RCC 7860 (cell line): ENCODE results near the gene IGFN1.
"Not testable (repeated sequence)": the region's sequence is repeated elsewhere in the genome, so short reads cannot be mapped to it uniquely, and the experiment has no call there.

Source experiments
- DNase-seq: peaks from one replicate; pipeline ENCODE4 v3.0.0-alpha.2; 2015; ENCODE audit warnings: low spot score
- FAIRE-seq: peaks from 2 replicates; lab custom pipeline; 2012; peaks lifted over from hg19 to GRCh38; lab: Jason Lieb, UNC

IGFN1 gene

GRCh38 chr1:201239646-201240045 lies 49.0 kb downstream of the IGFN1 start:
- not testable (repeated sequence) for DNase-seq, FAIRE-seq

- FAIRE-seq: no peak
- DNase-seq: no peak
Observed at GRCh38 chr1:201240171-201240570, 49.5 kb downstream of the IGFN1 start.

- DNase-seq: no peak
- no peak for FAIRE-seq
Observed at GRCh38 chr1:201241736-201242135, 51.1 kb downstream of the IGFN1 start.

GRCh38 chr1:201245082-201245481 lies 54.5 kb downstream of the IGFN1 start:
- FAIRE-seq (no peak), DNase-seq (no peak)

- no peak for FAIRE-seq
- DNase-seq: no peak
Observed at GRCh38 chr1:201248721-201249559, 58.3 kb downstream of the IGFN1 start.

- FAIRE-seq: no peak
- no peak for DNase-seq
Observed at GRCh38 chr1:201250326-201251011, 59.8 kb downstream of the IGFN1 start.

- no peak for DNase-seq
- no peak for FAIRE-seq
Observed at GRCh38 chr1:201251411-201251810, 60.8 kb downstream of the IGFN1 start.

- DNase-seq (no peak), FAIRE-seq (no peak)
Observed at GRCh38 chr1:201251851-201252430, 61.3 kb downstream of the IGFN1 start.

- FAIRE-seq (no peak), DNase-seq (no peak)
Observed at GRCh38 chr1:201252944-201253371, 62.3 kb downstream of the IGFN1 start.

- DNase-seq: no peak
- FAIRE-seq: no peak
Observed at GRCh38 chr1:201253411-201253810, 62.8 kb downstream of the IGFN1 start.

GRCh38 chr1:201253906-201254624 lies 63.4 kb downstream of the IGFN1 start:
- FAIRE-seq: no peak
- DNase-seq: no peak

GRCh38 chr1:201254625-201255478 lies 64.2 kb downstream of the IGFN1 start:
- no peak for DNase-seq

GRCh38 chr1:201255479-201256362 lies 65.1 kb downstream of the IGFN1 start:
- DNase-seq (no peak), FAIRE-seq (no peak)

More at GRCh38 chr1:201254625-201255478, 64.2 kb downstream of the IGFN1 start:
- FAIRE-seq: no peak

GRCh38 chr1:201258132-201258531 lies 67.5 kb downstream of the IGFN1 start:
- not testable (repeated sequence) for FAIRE-seq, DNase-seq

- DNase-seq (no peak), FAIRE-seq (no peak)
Observed at GRCh38 chr1:201258763-201259230, 68.2 kb downstream of the IGFN1 start.

GRCh38 chr1:201259476-201260235 lies 69.0 kb downstream of the IGFN1 start:
- no peak for FAIRE-seq
- no peak for DNase-seq

GRCh38 chr1:201260236-201260590 lies 69.6 kb downstream of the IGFN1 start:
- DNase-seq: no peak
- no peak for FAIRE-seq

GRCh38 chr1:201260648-201261311 lies 70.2 kb downstream of the IGFN1 start:
- DNase-seq: no peak

More at GRCh38 chr1:201260648-201261311, 70.2 kb downstream of the IGFN1 start:
- no peak for FAIRE-seq
